GM12865 (cell line): ENCODE data around the gene EGLN3.

Experiments
- DNase-seq: peaks from one replicate; pipeline ENCODE4 v3.0.0; 2010; ENCODE audit warnings: low read depth
- H3K4me3 ChIP-seq: 2 replicates; pipeline ENCODE4 v1.5.1; 2011; ENCODE audit warnings: mild to moderate bottlenecking, low read depth, low read length, control low read depth
- TF ChIP-seq, protein P1 (sequence below): IDR thresholded peaks from 2 replicates; pipeline ENCODE4 v1.5.1; 2011; ENCODE audit warnings: low read length, control low read depth, low read depth, inconsistent platforms; ENCODE audit not compliant: insufficient read depth; ENCODE audit errors: missing control alignments

Gene EGLN3

DNA sequence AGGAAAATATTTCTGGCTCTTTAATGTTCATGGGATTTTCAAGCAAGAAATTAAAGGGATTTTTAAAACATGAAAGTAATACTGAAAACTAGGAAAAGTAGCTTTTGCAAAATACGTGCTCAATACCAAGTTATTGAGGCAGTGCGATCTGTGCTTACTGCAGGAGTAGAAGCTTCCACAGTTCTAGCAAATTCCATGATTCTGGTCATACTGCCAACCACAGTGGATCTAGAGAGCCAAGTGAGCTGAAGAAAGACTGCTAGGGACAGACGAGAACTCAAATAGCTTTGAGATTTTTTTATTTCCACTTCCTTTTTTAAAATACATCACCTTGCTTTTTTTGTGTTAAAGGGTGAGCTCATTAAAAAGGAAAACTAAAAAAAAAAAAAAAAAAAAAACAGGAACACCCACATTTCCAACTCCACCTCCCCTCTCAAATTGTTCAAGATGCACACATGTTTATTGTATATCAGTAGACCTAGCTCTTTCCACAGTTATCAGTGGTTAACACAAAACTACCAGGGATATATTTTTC lies 26.2 kb downstream of the EGLN3 start:
- no peak for DNase-seq
- H3K4me3 ChIP-seq: no peak overlapping the region
- TF ChIP-seq, protein P1, sequence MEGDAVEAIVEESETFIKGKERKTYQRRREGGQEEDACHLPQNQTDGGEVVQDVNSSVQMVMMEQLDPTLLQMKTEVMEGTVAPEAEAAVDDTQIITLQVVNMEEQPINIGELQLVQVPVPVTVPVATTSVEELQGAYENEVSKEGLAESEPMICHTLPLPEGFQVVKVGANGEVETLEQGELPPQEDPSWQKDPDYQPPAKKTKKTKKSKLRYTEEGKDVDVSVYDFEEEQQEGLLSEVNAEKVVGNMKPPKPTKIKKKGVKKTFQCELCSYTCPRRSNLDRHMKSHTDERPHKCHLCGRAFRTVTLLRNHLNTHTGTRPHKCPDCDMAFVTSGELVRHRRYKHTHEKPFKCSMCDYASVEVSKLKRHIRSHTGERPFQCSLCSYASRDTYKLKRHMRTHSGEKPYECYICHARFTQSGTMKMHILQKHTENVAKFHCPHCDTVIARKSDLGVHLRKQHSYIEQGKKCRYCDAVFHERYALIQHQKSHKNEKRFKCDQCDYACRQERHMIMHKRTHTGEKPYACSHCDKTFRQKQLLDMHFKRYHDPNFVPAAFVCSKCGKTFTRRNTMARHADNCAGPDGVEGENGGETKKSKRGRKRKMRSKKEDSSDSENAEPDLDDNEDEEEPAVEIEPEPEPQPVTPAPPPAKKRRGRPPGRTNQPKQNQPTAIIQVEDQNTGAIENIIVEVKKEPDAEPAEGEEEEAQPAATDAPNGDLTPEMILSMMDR: no peak

DNA sequence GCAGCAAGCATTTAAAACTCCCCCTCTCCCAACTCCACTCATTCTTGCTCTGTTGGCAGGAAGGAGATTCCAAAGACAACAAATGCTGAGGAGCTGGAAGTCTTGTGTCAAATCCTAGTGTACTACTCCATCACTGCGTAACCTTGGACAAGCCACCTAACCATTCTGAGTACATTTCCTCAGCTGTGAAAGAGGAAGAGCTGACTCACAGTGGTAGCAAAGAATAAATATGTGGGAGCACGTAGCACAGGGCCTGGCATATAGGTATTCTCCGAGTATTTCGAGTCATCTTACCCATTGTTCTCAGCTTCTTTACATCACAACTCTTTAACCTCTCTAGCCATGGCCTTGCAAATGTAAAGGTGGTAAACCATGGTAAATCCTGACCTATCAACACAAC lies 28.7 kb downstream of the EGLN3 start:
- TF ChIP-seq, protein P1: no peak
- no peak for DNase-seq
- H3K4me3 ChIP-seq: no peak overlapping the region

DNA sequence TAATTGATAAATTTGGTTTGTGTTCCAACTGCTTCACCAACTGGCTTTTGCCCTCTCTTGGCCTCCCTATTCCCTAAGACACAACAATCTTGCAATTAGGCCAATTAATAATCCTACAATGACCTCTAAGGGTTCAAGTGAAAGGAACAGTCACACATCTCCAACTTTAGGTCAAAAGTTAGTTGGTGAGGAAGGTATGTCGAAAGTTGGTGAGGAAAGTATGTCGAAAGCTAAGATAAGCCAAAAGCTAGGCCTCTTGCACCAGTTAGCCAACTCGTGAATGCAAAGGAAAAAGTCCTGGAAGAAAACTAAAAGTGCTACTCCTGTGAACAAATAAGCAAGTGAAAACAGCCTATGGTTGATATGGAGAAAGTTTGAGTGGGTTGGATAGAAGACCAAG lies 32.6 kb downstream of the EGLN3 start:
- TF ChIP-seq, protein P1: no peak
- H3K4me3 ChIP-seq: no peak overlapping the region
- DNase-seq: no peak

DNA sequence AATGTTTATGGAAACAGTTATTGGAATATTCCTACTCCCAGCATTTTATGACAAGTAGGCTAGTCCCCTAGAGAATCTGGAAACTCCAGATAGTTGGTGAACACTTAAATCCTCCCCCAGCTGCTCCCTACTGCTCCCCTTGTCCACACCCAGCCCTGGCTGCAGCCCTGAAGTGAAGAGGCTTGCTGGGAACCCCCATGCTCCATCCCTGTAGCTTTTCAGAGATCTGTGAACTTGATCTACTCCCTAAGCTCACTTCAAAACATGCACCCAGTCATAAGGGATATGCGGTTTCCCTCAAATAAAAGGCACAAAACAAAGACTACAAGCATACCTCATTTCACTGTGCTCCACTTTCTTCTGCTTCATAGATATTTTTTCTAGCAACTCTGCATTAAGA lies 33.2 kb downstream of the EGLN3 start:
- TF ChIP-seq, protein P1: no peak
- no peak overlapping the region for H3K4me3 ChIP-seq
- DNase-seq: no peak

DNA sequence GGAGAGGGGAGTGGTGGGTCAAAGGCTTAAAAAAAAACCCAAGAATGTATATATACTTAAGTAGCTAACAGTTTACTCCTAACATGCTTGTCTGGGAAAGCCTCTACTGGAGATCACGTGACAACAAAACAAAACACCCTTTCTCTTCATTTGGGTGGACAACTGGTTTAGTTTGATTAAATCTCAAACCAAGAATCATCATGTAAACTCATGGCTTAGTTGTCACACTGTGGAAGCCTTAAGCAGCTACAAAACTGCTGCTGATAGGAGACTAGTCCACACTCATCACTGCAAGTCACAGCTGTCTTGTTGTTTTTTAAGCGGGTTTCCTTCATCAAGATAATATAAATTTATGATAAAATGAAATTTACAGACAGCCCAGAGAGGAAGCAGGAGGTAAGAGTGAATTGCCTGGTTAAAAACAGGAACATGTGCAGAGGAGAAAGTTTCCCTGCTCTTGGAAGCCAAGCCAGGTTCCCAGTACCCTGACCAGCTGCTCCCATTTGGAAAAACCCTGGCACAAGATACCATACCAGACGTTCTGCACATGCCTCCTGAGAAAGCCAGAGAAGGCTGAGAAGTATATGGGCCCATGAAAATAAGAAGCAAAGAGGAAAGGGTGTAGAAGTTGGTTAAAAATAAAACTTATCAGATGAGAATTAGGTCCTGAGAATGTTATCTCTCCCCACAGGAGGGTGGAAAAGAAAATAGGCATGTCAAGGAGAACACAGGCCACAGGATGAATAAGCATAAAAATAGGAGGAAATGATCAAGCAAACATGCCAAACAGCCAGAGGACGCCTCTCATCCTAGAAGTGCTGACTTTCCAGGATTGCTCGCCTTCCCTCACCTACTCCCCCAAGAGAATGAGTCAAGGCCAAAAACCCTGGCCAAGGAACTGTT lies 34.0 kb downstream of the EGLN3 start:
- DNase-seq: no peak
- H3K4me3 ChIP-seq: no peak overlapping the region
- TF ChIP-seq, protein P1: no peak

DNA sequence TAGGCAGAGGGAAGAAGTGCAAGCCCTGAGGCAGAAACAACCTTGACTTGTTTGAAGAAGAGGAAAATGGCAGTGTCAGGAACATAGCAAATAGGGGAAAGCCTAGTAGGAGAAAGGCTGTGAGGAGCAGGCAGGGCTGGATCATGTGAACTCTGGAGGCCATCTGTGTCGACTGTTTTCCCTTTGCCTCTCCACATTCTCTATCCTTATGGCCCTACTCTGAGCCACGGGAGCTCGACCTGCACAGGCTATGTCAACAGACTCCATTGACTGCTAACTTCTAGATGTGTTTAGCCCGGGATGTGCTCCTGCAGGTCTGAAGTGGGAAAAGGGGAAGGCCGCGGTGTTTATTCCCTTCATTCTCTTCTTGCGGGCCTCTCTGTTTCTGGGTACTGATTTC lies 35.2 kb downstream of the EGLN3 start:
- TF ChIP-seq, protein P1: no peak
- no peak for DNase-seq
- H3K4me3 ChIP-seq: no peak overlapping the region
